NCI-H2107 treated with DMSO at 0.1 percent for 48 hours (cell line): ENCODE data around the gene FA2H.
"Not testable (repeated sequence)": the region's sequence is repeated elsewhere in the genome, so short reads cannot be mapped to it uniquely, and the experiment has no call there.

Source experiments
- DNase-seq: peaks from one replicate; lab custom pipeline; 2025; ENCODE audit not compliant: unreplicated experiment; lab: John Stamatoyannopoulos, UW

FA2H gene

DNA sequence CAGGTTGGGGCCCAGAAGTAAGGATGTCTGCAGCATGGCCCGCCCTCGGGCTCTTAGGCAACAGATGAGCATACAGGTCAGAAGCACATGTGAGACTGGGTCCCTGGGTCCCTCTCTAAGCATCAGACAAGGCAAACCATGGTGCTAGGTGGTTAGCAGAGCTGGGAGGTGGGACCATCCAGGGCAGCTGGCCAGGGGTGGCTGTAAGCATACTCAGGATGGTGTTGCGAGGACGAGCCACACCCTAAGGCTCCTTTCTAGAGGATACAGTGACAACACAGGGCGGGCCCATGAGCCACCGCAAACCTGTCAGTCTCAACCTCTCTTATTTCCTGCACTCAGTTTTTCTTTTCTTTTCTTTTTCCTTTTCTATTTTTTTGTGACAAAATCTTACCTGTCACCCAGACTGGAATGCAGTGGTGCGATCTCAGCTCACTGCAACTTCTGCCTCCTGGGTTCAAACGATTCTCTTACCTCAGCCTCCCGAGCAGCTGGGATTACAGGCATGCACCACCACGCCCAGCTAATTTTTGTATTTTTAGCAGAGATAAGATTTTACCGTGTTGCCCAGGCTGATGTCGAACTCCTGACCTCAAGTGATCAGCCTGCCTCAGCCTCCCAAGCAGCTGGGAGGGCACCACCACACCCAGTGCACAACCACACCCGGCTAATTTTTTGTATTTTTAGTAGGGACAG, 3.6 kb downstream of the FA2H start:
- no peak for DNase-seq

- DNase-seq = no peak
These were observed 4.9 kb downstream of the FA2H start for GRCh38 chr16:74769586-74770190.

GRCh38 chr16:74768239-74768638, 6.4 kb downstream of the FA2H start:
- DNase-seq = no peak

DNA sequence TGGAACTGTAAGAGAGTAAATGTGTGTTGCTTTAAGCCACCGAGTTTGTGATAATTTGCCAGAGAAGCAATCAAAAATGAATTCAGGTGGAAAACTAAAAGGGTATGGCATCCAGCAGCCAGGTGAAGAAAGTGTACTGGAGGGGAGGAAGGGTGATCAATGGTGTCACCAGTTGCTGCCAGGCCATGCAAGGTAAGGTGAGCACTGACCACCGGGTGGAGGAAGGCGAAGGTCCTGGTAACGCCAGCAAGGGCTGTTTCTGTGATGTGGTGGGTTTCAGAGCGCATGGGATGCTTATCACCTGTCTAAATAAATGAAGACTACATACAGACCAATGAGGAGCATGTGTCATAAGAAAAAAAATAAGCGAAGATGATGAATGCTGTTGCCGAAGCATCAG, 6.9 kb downstream of the FA2H start:
- DNase-seq = no peak

DNA sequence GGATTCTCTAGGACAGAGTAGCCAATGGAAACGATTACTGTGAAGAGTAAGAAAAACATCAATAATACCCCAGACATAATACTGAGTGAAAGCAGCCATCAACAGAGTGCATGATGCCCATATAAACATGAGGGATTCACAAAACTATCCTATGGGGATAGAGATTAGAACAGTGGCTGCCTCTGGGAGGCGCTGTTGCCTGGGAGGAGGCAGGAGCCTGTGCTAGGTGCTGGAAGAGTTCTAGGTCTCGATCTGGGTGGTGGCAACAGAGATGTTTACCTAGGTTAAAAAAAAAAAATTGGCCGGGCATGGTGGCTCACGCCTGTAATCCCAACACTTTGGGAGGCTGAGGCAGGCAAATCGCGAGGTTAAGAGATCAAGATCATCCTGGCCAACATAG, 7.9 kb downstream of the FA2H start:
- DNase-seq = no peak

- DNase-seq = not testable (repeated sequence)
These were observed 10.4 kb downstream of the FA2H start for GRCh38 chr16:74764184-74764583.

GRCh38 chr16:74761665-74762064, 13.0 kb downstream of the FA2H start:
- no peak for DNase-seq

DNA sequence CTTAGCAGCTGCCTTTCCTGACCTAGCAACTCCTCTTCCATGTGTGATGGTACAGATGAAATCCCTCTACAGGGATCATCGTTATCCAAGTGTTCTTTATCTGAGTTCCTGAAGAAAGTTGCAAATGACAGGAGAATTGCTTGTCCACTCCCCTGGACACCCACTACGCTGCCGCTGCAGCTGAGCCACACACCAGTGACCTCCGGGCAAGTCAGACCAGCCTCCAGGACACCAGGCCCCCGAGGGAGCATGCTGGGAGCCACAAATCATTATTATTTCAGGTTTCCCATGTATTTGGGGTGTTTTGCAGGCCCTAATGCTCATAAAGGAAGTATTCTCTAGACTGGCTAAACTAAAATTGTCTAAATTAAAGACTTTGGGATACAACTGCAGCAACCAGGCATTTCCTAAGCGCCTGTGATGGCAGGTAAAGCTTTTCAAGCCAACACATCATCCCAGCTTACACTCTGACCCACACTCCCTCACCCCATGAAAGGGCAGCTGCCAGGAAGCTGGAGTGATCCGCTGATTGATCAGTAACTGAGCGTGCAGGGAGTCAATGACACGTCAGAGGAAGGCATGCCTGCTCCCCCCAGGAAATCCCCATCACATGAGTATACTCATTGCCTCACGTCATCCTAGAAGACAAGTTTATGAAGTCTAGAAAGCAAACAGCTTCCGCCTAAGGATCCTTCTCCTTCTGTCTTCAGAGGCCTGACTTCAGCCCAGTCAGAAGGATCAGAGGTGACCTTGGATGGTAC, 14.4 kb downstream of the FA2H start:
- no peak for DNase-seq

- DNase-seq = no peak
These were observed 15.1 kb downstream of the FA2H start for GRCh38 chr16:74759564-74759963.

- no peak for DNase-seq
These were observed 15.8 kb downstream of the FA2H start for GRCh38 chr16:74758801-74759200.

DNA sequence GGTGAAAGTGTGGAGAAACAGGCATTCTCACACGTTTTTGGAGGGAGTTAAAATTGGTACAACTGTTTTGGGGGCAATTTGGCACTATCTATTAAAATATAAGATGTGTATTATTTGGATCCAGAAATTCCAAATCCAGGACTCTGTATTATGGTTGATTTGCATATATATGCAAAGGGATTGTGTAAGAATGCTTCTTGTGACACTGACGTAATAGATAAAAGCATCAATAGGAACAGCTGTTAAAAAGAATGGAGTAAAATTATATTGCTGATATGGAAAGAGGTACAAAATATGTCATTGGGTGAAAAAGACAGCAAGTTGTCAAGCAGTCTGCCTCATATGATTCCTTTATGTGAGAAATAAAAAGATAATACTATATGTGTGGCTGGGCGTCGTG, 17.3 kb downstream of the FA2H start:
- no peak for DNase-seq

GRCh38 chr16:74756203-74756602, 18.4 kb downstream of the FA2H start:
- DNase-seq = no peak

- no peak for DNase-seq
These were observed 21.4 kb downstream of the FA2H start for GRCh38 chr16:74753180-74753579.

- no peak for DNase-seq
These were observed 21.9 kb downstream of the FA2H start for GRCh38 chr16:74752756-74753155.

GRCh38 chr16:74752258-74752657, 22.4 kb downstream of the FA2H start:
- no peak for DNase-seq

GRCh38 chr16:74751658-74752057, 23.0 kb downstream of the FA2H start:
- no peak for DNase-seq

DNA sequence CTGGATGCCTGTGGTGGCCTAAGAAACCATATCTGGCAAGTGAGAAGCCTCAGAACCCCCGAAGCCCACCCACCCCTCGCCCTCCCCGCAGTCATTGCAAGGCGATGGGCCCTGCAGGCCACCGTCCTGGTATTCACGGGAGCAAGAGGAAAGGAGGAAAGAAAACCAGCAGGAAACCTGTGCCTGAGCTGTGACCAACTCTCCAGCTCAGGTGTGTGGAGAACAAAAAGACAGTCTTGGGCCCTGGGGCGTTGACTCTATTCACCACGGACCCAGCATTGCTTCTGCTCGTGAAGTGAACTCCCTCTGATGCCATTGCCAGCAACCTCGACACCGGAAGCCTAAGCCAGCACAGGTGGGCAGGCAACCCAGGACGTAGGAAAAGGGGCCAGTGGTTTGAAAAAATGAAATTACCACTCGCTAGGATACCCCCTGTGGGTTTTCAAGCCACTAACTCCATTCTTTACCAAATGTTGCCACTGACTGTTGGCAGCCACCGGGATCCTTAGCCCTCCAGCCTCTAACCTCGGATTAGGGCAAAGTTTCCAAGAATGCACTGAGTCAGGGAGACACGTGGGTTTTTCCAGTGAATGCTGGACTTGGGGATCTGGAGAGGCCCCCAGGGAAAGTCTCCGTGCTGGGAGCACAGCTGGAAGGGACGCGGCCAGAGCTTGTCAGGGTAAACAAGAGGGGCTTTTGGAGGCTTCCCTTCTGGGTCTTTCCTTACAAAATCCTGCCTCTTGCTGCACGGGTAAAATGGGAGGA, 25.1 kb downstream of the FA2H start:
- DNase-seq = no peak

- no peak for DNase-seq
These were observed 26.0 kb downstream of the FA2H start for GRCh38 chr16:74748616-74749026.

DNA sequence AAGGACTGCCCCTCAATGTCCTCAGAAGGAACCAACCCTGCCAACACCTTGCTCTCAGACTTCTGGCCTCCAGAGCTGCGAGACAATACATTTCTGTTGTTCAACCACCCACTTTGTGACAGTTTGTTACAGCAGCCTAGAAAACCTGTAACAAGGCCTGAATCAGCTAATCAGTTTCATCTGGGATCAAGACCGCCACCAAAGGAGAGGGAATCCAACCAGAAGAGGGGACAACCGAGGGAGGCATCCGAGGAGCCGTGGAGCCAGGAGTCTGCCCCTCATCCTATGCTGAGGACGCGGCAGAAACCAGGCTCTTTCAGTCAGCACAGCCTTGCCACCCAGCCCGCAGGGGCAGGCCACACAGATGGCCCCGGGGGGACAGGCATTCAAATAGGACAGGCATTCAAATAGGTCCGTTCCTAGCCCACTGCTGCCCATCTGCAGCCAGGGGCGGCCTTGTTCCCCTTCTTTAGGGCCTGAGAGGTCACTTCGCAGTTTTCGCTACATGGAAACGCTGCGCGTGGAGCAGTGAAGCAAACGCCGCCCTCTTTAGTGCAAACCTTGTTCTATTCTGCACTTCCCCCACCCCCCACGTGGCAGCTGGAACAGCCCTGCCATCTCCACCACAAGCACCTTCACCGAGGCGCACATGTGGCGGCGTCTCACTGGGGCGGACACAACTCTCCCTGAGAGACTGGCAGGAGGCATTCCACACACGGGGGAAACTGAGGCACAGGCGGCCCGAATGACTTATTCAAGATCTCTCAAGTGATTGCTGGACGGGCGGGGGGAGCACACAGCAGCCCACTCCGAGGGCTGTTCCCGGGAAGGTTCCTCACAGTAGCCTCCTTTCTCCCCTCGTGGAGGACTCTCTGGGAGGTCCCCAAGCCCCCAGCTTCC, 26.7 kb downstream of the FA2H start:
- no peak for DNase-seq

DNA sequence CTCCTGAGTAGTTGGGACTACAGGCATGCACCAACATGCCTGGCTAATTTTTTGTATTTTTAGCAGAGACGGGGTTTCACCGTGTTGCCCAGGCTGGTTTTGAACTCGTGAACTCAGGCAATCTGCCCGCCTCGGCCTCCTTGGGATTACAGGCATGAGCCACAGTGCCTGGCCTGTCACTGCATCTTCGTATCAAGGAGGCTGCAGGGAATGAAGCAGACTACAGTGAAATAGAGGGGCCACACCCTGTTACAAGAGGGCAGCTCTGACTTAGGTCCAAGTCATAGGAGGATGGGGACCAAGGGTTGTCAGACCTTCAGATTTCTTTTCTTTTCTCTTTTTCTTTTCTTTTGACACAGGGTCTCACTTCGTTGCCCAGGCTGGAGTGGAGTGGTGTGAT, 28.7 kb downstream of the FA2H start:
- no peak for DNase-seq
